Germinal center (tissue), 1 donor: ENCODE results near the gene PCDHGA9.
"Not testable (repeated sequence)": the region's sequence is repeated elsewhere in the genome, so short reads cannot be mapped to it uniquely, and the experiment has no call there.

Experiments used
- DNase-seq: peaks from one replicate; pipeline ENCODE4 v3.0.0; 2012; ENCODE audit warnings: mixed read lengths, low spot score

The PCDHGA9 gene

DNA sequence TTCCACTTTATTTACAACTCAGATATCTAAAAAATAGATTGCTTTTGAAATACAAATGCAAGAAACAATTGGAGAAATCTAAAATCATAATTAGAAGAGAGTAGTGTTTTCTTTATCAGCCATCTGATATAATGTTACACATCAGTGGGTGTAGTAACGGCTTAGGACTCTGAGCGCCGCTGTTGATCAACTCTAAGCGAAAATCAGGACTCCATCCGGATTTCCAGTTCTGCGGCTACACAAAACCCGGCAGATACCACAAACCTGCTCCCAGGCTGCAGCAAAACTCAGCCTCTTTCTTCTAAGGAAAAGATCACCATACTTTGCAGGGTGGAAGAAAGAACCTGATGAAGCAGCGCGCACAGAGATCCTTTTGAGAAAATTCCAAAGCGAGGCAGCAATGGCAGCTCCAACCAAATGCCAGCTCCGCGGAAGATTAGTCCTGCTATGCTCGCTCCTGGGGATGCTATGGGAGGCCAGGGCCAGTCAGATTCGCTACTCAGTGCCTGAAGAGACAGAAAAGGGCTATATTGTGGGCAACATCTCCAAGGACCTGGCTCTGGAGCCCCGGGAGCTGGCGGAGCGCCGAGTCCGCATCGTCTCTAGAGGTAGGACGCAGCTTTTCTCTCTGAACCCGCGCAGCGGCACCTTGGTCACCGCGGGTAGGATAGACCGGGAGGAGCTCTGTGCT is at the start of gene PCDHGA9:
Gene PCDHGA9, plus strand, starts transcription at position 226 of the 691 bp plus-strand sequence. Its CDS starts 175 bp downstream, at position 401.
- DNase-seq: peak; percentile 67

DNA sequence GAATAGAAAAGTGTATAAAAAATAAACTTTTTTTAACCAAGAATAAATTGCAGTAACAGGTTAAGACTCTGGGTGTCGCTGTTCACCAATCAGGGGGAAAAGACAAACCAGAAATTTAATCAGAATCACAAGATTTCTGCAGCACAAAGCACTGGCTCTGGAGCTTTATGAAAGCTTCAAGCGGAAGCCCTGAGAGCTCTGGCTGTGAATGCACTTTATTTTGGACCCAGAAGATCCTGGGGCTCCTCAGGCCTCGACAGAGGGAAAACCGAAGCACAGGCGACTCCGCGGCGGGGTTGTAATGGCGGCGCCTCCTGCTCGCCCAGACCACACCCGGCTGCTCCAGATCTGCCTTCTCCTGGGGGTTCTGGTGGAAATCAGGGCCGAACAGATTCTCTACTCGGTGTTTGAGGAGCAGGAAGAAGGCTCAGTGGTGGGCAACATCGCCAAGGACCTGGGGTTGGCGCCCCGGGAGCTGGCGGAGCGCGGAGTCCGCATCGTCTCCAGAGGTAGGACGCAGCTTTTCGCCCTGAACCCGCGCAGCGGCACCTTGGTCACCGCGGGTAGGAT is 47.6 kb upstream of the PCDHGA9 start, which contains the start of gene PCDHGA4:
Gene PCDHGA4, plus strand, starts transcription at position 122 of the 570 bp plus-strand sequence. Its CDS starts 87 bp downstream, at position 209.
- no peak for DNase-seq

DNA sequence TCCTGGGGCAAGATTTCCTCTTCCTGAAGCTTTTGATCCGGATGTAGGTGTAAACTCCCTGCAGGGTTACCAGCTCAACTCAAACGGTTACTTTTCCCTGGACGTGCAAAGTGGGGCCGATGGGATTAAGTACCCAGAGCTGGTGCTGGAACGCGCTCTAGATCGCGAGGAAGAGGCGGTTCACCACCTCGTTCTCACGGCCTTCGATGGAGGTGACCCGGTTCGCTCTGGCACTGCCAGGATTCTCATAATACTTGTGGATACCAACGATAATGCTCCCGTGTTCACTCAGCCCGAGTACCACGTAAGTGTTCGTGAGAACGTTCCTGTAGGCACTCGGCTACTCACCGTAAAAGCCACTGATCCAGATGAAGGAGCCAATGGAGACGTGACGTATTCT is 46.9 kb upstream of the PCDHGA9 start:
- DNase-seq: no peak

DNA sequence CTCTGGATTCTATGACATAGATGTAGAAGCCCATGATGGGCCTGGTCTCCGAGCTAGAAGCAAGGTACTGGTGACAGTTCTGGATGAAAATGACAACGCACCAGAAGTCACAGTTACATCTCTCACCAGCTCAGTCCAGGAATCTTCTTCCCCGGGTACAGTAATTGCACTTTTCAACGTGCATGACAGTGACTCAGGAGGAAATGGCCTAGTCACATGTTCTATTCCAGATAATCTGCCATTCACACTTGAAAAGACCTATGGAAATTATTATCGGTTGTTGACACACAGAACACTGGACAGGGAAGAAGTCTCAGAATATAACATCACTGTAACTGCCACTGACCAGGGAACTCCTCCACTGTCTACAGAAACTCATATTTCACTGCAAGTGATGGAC is 46.4 kb upstream of the PCDHGA9 start:
- no peak for DNase-seq

DNA sequence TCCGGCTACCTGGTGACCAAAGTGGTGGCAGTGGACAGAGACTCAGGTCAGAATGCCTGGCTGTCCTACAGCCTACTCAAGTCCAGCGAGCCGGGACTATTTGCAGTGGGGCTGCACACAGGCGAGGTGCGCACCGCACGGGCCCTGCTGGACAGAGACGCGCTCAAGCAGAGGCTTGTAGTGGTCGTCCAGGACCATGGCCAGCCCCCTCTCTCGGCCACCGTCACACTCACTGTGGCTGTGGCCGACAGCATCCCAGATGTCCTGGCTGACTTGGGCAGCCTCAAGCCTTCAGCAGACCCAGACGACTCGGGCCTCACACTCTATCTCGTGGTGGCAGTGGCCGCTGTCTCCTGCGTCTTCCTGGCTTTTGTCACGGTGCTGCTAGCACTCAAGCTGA is 45.6 kb upstream of the PCDHGA9 start:
- no peak for DNase-seq

DNA sequence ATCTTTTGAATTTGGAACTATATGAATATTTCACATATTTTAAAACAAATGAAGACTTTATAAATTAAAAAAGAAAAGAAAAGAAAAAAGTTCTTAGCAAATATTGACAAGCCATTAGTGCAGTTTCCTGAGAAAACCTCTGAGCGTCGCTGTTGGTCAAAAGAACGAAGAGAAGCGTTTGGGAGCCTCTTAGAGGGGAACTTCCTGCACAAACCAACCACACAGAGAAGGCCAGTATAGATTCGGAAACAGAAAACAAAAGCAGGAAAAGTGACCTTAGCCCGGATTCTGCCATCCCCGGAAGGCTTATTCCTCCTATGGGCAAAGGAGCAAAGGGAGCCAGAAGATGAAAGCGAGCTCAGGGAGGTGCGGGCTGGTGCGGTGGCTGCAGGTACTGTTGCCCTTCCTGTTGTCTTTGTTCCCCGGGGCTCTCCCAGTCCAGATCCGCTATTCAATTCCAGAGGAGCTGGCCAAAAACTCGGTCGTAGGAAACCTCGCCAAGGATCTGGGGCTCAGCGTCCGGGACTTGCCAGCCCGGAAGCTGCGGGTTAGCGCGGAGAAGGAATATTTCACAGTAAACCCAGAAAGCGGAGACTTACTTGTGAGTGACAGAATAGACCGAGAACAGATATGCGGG is 42.7 kb upstream of the PCDHGA9 start, which contains the start of gene PCDHGB2:
Gene PCDHGB2, plus strand, starts transcription at position 205 of the 637 bp plus-strand sequence. Its CDS starts 142 bp downstream, at position 347.
- peak; percentile 70 for DNase-seq

DNA sequence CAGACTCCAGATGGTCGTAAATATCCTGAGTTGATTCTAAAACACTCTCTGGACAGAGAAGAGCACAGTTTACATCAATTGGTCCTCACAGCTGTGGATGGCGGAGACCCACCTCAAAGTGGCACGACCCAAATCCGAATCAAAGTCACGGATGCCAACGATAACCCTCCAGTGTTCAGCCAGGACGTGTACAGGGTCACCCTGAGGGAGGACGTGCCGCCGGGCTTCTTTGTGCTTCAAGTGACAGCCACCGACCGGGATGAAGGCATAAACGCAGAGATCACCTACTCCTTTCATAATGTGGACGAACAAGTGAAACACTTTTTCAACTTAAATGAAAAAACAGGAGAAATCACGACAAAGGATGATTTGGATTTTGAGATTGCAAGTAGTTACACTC is 41.9 kb upstream of the PCDHGA9 start:
- DNase-seq: no peak

DNA sequence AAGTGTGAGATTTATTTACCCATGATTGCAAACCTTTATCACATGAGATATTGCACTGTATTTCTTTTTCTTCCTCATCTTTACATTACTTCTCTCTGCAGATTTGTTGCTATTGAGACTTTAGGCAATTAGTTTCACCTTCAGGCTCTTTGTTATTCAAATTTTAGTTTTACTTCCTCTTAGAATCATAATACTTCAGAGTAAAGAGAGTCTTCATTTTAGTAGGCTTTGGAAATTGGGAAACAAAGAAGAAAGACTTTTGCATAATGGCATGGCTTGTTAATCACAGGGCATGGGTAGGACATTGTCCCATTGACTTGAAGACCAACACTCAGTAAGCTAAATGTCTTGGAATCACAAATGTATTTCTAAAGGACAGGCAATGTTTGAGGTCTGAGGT is 39.9 kb upstream of the PCDHGA9 start:
- peak; percentile 27 for DNase-seq

DNA sequence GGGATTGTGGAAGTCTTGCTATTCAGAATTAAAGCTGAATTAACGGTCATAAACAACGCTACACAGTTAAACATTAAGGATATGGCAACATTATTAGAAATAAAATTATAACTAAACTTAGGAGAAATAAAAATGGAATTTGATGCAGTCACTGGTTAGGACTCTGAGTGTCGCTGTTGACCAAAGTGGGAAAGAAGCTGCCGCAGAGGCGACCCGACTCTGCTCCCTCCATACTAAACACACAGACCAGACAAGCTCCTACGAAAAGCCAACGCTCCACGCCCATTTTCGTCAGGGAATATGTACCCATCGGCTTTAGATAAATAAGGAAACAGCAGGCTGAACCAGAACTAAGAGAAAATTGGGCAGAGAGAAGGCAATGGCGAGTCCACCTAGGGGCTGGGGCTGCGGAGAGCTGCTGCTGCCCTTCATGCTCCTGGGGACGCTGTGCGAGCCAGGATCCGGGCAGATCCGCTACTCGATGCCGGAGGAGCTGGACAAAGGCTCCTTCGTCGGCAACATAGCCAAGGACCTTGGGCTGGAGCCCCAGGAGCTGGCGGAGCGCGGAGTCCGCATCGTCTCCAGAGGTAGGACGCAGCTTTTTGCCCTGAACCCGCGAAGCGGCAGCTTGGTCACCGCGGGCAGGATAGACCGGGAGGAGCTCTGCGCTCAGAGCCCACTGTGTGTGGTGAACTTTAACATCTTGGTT is 38.5 kb upstream of the PCDHGA9 start, which contains the start of gene PCDHGA5:
Gene PCDHGA5, plus strand, starts transcription at position 211 of the 709 bp plus-strand sequence. Its CDS starts 169 bp downstream, at position 380.
- no peak for DNase-seq

DNA sequence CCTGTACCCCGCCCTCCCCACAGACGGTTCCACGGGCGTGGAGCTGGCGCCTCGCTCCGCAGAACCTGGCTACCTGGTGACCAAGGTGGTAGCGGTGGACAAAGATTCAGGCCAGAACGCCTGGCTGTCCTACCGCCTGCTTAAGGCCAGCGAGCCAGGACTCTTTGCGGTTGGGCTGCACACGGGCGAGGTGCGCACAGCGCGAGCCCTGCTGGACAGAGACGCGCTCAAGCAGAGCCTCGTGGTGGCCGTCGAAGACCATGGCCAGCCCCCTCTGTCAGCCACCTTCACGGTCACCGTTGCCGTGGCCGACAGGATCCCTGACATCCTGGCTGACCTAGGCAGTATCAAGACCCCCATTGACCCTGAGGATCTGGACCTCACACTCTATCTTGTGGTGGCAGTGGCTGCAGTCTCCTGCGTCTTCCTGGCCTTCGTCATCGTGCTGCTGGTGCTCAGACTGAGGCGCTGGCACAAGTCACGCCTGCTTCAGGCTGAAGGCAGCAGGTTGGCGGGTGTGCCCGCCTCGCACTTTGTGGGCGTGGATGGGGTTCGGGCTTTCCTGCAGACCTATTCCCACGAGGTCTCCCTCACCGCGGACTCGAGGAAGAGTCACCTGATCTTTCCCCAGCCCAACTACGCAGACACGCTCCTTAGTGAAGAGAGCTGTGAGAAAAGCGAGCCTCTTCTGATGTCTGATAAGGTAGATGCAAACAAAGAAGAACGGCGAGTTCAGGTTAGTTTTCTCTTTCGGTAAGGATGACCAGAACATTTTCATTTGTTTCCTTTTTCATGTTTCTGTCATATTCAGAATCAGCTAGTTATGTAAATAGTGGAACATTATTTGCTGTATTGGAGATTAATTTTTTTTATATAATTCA is 36.3 kb upstream of the PCDHGA9 start:
- no peak for DNase-seq

DNA sequence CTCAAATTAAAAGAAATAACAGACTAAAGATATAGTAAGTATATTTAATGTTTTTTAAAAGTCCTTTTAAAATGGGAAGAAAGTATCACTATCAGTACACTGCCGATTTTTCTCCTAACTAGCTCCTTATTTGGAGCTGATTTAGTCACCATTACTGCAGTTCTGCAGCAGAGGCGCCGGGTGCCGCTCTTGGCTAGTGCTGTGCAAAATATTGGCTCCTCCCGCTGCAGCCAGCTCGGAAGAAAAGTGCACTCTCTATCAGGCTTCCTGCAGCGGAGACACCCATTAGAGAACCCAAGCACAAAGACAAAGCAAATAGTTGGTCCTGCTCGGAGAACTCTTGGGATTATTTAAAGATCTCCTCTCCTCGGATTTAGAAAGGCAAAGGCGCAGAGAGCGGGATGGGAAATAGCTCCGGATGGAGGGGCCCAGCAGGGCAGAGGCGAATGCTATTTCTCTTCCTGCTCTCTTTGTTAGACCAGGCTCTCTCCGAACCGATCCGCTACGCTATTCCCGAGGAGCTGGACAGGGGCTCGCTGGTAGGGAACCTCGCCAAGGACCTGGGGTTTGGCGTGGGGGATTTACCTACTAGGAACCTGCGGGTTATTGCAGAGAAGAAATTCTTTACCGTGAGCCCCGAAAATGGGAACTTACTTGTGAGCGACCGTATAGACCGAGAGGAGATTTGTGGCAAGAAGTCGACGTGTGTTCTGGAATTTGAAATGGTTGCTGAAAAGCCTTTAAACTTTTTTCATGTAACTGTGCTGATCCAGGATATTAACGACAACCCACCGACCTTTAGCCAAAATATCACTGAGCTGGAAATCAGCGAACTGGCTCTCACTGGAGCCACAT is 32.4 kb upstream of the PCDHGA9 start, which contains the start of gene PCDHGB3:
Gene PCDHGB3, plus strand, starts transcription at position 249 of the 855 bp plus-strand sequence. Its CDS starts 153 bp downstream, at position 402.
- DNase-seq: peak; percentile 63

DNA sequence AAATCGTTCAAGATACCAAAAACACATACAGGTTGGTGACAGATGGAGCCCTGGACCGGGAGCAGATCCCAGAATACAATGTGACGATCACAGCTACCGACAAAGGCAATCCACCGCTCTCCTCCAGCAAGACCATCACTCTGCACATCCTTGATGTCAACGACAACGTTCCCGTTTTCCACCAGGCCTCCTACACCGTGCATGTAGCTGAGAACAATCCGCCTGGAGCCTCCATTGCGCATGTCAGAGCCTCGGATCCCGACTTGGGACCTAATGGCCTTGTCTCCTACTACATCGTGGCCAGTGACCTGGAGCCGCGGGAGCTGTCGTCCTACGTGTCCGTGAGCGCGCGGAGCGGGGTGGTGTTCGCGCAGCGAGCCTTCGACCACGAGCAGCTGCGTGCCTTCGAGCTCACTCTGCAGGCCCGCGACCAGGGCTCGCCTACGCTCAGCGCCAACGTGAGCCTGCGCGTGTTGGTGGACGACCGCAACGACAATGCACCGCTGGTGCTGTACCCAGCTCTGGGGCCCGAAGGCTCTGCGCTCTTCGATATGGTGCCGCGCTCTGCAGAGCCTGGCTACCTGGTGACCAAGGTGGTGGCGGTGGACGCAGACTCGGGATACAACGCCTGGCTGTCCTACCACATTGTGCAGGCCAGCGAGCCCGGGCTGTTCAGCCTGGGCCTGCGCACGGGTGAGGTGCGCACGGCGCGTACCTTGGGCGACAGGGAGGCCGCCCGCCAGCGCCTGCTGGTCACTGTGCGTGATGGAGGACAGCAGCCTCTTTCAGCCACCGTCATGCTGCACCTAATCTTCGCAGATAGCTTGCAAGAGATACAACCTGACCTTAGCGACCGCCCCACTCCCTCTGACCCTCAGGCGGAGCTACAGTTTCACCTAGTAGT is 30.8 kb upstream of the PCDHGA9 start:
- no peak for DNase-seq

DNA sequence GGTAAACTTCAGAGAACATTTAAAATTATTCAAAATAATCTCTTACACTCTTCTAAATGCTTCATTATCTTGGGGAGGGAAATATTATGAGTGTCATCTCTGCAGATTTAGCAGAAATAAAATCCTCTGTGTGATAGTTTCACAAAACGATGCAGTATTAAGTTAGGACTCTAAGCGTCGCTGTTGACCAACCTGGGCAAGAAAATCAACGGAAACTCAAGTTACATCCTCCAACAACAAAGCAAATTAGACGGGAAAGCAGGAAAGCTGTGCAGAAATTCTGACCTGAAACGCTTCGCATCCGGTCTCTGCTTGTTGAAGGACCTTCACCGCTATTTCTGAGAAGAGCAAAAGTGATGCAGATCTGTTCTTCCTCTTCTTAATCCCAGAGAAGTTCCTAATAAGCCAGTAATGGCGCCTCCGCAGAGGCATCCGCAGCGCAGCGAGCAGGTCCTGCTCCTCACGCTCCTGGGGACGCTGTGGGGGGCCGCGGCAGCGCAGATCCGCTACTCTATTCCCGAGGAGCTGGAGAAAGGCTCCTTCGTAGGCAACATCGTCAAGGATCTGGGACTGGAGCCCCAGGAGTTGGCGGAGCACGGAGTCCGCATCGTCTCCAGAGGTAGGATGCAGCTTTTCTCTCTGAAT is 28.8 kb upstream of the PCDHGA9 start, which contains the start of gene PCDHGA6:
Gene PCDHGA6, plus strand, starts transcription at position 219 of the 645 bp plus-strand sequence. Its CDS starts 193 bp downstream, at position 412.
- no peak for DNase-seq

DNA sequence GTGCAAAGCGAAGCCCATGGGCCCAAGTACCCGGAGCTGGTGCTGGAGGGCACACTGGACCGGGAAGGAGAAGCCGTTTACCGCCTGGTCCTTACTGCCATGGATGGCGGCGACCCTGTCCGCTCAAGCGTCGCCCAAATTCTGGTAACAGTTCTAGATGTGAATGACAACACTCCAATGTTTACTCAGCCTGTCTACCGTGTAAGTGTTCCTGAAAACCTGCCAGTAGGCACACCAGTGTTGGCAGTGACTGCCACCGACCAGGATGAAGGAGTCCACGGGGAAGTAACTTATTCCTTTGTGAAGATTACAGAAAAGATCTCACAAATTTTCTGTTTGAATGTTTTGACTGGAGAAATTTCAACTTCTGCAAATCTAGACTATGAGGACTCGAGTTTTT is 28.0 kb upstream of the PCDHGA9 start:
- DNase-seq: no peak

DNA sequence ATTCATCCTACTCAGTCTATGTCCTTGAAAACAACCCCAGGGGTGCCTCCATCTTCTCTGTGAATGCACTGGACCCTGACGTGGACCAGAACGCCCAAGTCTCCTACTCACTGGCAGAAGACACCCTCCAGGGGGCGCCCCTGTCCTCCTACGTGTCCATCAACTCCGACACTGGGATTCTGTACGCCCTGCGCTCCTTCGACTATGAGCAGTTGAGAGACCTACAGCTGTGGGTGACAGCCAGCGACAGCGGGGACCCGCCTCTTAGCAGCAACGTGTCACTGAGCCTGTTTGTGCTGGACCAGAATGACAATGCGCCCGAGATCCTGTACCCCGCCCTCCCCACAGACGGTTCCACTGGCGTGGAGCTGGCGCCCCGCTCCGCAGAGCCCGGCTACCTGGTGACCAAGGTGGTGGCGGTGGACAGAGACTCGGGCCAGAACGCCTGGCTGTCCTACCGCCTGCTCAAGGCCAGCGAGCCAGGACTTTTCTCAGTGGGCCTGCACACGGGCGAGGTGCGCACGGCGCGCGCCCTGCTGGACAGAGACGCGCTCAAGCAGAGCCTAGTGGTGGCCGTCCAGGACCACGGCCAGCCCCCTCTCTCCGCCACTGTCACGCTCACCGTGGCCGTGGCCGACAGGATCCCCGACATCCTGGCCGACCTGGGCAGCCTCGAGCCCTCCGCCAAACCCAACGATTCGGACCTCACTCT is 27.0 kb upstream of the PCDHGA9 start:
- DNase-seq: not testable (repeated sequence)

DNA sequence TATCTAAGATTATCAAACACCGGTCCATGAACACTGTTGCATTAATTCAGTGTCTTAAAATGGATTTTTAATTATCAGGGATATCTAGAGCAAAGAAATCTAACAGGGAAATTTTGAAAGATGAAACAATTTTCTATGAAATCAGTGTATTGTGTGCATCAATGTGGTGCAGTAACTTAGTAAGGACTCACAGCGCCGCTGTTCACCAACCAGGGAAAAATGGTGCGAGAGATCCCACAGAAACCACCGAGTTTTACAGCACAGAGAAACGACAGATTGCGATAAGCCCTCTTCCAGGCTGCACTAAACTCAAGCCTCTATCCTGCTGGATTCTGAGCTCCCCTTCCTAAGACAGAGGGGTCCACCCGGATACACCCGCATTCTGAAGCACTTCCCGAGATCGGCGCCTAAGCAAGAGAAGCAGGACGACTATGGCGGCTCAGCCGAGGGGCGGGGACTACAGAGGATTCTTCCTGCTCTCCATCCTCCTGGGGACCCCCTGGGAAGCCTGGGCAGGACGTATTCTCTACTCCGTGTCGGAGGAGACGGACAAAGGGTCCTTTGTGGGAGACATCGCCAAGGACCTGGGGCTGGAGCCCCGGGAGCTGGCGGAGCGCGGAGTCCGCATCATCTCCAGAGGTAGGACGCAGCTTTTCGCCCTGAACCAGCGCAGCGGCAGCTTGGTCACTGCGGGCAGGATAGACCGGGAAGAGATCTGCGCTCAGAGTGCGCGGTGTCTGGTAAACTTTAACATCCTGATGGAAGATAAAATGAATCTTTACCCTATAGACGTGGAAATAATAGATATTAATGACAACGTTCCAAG is 19.9 kb upstream of the PCDHGA9 start, which contains the start of gene PCDHGA7:
Gene PCDHGA7, plus strand, starts transcription at position 274 of the 826 bp plus-strand sequence. Its CDS starts 158 bp downstream, at position 432.
- peak; percentile 24 for DNase-seq

DNA sequence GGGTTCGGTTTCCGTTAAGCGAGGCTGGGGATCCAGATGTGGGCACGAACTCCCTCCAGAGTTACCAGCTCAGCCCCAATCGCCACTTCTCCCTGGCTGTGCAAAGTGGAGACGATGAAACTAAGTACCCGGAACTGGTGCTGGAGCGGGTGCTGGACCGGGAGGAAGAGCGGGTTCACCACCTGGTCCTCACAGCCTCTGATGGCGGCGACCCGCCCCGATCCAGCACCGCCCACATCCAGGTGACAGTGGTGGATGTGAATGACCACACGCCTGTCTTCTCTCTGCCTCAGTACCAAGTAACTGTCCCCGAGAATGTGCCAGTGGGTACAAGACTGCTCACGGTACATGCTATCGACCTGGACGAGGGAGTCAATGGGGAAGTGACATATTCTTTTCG is 19.2 kb upstream of the PCDHGA9 start:
- DNase-seq: no peak
